Activated T-cell treated with anti-CD3 and anti-CD28 coated beads for 4 hours (primary cell): ENCODE measurements around the gene SLC29A2.
"Not testable (repeated sequence)": the region's sequence is repeated elsewhere in the genome, so short reads cannot be mapped to it uniquely, and the experiment has no call there.

Source experiments
- DNase-seq: peaks from one replicate; pipeline ENCODE4 v3.0.0-alpha.2; 2020

The SLC29A2 gene

DNA sequence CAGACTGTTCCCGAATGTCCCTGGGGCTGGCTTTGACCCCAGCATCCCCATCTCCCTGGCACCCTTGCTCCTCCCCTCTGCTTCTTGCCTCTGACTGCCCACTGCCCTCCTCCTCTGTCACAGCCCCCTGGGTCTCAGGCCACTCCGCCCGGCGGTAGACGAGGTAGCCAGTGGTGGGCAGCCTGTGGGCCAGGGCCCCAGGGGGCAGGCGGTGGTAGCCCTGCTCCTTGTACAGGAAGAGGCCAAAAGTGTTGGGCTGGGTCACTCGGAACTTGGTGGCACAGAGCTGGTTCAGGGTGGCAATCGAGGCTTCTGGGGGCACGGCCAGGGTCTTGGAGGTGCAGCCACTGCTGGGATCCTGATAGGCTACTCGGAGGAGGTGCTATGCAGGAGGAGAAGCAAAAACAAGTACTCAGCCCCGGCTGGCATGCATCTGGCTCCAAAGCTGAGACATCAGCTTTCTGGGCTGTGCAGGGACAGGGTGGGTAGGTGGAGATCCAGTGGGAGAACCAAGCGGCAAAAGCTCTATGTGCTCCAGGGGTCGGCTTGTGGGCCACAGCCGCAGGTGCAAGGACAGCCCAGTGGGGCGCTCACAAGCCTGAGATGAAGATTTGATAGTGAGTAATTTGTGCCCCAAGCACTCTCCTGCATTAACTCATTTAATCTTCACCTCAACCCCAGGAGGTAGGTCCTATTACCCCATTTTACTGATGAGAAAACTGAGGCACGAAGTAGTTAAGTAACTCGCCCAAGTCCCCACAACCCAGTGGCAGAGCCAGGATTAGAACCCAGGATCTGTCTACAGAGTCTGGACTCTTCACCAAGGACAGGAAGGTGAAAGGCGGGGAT lies 39.0 kb downstream of the SLC29A2 start:
- DNase-seq, result no peak

DNA sequence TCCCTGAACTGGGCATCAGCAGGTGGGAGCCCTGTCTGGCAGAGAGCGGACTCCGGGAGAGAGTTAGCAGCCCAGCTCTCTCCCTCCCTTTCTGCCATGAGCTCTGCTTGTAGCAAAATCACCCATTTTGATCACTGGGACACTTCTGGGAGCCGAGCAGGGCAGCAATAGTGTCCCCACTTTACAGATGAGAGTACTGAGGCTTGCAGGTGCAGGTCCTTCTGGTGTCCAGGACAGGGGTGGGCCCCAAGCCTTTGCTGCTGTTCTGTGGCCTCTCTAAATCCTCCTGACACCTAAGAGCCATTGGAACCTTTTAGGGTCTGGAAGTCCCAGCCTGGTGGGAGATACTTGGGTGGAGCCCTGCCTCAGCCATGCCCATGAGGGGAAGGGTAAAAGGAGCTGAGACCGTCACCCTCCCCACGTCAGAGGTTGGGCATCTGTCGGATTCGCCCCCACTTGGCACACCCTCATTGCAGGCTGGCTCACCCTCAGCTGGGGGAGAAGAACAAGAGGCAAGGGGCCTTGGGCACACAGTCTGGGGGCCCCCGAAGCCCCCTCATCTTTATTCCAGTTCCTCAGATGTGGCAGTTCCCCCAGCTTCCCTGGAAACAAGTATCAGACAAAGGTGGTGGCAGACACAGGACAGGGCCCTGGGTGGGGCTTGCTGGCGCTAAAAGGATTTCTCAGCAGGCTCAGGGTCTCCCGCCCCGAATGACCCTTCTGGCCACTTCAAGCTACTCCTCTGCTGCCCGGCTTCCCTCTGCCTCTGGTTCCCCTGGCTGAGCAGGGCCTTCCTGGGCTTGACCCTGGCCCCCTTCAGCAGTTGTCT lies 39.8 kb downstream of the SLC29A2 start:
- DNase-seq, result no peak

DNA sequence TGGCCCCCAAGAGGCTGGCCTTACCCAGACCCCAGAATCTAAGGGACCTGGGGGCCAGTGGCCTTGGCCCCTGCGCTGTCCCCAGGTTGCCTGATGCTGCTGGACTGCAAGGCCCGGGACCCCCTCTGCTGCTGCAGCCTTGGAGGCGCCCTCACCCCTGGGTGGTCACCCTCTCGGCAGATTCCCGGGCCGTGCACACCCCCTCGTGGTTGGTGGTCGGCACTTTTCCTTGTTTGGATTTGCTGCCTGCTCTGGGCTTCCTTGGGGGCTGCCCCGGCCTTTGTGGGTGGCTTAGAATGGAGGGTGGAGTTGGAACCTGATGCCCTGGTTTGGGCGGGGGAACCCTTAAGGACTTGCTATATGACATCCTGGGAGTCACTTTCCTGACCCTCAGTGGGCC lies 40.6 kb downstream of the SLC29A2 start:
- no peak for DNase-seq

DNA sequence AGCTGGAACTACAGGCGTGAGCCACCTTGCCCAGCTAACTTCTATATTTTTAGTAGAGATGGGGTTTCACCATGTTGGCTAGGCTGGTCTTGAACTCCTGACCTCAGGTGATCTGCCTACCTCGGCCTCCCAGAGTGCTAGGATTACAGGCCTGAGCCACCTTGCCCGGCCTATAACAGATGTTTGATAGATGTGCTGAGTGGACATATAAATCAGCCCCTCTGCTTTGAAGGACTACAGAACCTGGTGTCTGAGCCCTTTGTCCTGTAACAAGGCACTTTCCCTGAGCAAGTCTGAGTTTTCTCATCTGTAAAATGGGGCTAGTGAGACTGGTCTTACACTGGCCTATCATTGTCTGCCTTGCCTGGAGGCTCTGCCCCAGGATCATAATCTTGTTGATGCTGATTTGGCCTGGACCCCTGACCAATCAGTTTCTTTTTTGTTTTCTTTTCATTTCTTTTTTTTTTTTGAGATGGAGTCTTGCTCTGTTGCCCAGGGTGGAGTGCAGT lies 42.3 kb downstream of the SLC29A2 start:
- DNase-seq, result no peak

DNA sequence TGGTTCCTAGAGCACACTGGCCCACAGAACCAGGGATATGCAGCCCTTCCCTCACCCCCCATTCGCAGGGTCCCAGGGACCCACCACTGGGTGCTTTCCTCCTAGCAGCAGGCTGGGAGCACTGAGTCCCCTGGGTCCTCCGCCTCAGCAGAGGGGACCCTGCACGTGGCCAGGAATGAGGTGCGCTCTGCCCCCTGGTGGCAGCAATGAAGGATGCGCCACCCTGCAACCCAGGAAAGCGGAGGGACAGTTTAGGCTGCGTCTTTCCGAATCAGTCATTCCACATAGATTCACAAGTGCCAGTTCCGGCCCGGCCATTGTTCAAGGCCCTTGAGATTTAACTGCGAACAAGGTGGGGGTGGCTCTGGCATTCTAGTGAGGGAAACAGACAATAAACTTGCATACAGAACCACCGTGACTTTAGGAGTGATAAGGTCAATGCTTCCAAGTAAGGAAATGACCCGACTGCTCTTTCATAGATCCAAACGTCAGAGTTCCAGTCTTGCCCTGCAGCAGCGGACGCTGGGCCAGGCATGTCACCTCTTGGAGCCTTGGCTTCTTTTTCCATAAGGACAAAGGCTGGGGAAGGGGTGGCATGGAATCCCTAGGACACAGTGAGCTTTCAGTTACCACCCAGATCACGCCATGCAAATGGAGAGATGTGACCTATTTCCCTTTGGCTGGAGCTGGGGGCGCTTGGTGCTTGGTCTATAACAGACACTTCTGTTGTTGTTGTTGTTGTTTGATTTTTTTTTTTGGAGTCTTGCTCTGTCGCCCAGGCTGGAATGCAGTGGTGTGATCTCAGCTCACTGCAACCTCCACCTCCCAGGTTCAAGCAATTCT lies 43.0 kb downstream of the SLC29A2 start:
- peak; percentile 72 for DNase-seq

DNA sequence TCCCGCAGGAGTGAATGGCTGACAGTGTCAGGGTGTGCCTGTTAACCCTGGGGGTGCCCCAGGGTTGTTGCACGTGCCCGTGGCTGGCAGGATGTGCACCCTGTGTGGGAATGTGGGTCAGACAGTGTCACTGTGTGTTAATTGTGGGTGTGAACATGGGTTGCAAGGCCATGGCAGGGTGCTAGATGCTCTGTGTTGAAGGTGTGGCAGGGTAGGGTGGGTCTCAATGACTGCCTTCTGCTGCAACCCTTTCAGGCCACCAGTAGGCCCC lies 43.6 kb downstream of the SLC29A2 start:
- no peak for DNase-seq

DNA sequence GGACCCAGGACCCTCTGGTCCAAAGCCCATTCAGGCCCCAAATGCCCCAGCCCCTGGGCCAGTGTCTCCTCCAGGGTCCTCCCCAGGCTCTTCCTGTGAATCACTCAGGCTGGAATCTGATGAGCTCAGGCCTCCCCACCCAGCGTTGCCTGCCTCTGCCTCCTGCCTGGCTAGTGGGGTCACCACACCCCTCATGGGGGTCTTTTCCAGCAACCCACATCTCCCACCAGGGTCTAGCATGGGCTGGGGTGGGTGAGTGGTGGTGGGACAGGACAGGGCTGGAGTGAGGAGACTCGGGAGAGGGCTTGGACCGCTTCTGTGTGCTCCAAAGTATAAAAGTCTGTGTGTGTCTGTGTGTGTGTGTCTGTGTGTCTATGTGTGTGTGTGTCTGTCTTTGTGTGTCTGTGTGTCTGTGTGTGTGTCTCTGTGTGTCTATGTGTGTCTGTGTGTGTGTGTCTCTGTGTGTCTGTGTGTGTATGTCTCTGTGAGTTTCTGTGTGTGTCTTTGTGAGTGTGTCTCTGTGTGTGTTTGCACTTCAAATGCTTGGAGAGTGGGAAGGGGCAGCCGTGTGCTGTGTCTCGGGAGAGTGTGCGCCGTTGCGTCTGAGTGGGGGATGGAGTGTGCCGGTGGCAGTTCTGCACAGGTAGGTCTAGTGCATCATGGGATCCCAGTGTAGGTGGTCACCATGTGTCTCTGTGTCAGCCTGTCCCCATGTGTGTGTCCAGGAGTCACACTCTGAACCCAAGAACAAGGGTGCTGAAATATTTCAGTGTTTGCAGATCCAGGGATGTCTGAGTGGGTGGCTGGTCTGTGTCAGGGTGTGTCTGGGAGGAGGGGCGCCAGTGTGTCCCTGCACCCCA lies 44.2 kb downstream of the SLC29A2 start:
- DNase-seq, result no peak

DNA sequence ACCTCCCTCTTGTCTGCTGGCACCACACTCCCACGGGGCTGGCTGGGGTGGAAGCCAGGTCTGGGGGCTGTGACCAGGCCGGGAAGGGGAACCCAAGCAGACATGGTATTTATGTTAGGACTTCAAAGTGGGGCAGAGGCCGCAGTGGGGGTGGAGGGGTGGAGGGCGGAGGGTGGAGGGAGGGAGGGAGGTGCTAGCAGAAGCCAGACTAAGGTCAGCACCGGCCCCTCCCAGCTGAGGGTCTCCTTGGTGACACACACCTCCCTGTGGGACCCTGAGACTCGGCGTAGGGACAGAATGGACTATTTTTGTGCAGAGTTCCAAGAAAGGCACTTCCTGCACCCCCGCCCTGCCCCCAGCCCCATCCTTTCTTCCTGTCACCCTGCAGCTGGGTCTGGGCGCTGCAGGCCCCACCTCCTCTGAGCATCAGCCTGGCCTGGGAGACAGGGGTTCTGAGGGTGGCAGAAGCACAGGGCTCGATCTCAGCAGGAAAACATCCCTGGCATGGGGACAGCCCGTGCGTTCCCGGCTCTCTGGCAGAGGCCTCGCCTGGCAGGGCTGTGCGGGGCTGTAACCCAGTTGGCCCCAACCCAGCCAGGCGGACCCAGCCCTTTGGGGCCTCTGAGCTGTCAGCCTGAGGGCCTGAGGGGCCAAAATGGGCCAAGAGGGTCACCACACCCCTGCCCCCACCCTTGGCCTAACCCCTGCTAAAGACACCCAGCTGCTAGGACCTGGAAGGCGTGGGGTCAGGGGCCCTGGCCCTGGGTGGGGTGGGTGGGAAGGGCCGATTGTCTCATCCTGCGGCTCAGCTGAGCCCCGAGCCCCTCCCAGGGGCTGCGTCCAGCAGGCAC lies 45.1 kb downstream of the SLC29A2 start:
- no peak for DNase-seq

DNA sequence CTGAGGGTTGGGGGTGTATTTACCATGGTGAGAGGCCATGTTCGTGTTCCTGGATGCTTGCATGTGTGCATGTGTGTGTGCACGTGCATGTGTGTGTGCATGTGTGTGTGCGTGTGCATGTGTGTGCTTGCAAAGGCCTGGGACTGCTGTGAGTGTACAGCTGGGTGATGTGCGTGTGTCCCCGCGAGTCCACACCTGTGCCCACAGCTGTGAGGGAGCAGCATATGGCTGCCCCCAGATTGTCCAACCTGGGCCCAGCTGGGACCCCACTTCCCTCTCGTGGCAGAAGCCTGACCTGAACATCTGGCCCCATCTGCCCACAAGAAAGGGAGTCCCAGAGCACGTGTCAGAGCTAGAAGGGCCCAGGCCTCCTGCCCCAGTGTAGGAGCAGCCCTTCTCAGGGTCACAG lies 46.3 kb downstream of the SLC29A2 start:
- DNase-seq, result no peak

DNA sequence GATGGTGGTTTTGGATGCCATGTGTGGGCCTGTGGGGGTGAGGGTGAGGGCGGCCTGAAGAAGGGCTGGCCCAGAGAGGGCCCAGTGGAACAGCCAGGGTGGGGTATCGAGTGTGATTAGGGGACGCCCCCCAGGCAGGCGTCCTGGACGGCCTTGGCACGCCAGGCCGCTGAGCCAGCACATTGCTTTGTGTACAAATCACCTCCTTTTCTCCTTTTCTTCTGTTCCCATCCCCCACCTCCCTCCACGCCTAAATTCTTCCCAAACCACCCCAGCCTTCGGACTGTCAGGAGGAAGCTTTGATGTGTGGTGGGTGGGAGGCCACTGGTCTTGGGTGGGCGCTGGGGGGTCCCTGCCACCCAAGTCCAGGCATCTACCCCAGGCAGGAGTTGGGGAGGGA lies 46.9 kb downstream of the SLC29A2 start:
- no peak for DNase-seq

DNA sequence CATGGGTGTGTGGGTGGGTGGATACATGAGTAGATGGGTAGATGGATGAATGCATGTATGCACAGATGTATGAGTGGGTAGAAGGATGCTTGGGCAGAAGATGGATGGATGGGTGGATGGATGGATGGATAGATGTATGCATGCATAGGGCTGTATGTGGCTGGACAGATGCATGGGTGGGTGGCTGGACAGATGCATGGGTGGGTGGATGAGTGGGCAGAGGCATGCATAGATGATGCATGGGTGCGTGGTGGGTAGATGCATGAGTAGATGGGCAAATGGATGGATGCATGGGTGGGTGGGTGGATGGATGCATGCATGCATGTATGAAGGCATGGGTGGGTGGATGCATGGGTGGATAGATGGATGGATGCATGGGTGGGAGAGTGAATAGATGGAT lies 47.9 kb downstream of the SLC29A2 start:
- DNase-seq, result no peak

DNA sequence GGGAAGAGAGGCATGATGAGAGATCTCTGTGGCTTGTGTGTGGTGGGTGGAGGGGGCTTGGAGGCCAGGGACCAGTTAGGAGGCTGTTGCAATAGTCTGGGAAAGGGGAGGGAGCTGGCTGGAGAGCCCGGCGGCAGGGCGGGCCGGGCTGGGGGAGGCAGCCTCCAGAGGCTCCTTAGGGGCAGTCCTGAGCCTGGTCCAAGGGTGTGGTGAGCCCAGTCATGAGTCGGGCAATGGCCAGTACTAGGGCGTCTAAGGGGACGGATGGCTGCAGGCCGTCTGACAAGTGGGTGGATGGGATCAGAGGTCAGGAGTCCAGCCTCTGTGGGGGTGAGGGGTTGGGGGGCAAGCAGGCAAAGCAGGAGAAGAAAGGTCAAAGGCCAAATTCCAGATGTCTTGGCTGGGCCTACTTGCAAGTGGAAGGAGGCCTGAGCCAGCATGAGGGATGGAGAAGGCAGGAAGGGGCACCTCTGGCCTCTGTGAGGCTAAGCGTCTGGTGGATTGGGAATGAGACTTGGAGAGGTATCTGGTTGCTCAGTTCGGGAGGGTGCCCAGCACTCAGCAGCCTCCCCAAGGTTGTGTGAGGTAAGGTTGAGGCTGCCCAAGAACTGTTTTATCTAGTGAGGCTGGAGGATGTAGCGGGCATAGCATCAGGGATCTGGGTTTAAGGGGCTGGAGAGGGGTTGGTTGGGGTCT lies 48.7 kb downstream of the SLC29A2 start:
- no peak for DNase-seq

DNA sequence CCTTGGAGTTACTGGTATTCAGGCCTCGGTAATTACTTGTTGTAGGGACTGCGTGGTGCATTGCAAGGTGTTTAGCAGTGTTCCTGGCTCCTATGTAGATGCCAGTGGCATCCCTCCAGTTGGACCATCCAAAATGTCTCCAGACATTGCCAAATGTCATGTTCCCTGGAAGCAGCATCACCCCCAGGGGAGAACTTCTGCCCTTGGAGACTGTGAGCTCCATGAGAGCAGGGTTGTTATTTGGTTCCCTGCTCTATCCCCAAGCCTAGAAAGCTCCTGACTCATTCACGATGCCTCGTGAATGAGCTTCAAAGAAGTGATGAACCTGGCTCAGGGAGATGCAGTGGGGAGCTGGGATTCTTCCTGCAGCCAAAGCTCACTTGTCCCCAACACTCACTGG lies 50.0 kb downstream of the SLC29A2 start:
- no peak for DNase-seq

DNA sequence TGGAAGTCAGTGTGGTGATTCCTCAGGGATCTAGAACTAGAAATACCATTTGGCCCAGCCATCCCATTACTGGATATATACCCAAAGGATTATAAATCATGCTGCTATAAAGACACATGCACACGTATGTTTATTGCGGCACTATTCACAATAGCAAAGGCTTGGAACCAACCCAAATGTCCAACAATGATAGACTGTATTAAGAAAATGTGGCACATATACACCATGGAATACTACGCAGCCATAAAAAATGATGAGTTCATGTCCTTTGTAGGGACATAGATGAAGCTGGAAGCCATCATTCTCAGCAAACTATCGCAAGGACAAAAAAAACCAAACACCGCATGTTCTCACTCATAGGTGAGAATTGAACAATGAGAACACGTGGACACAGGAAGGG lies 50.8 kb downstream of the SLC29A2 start:
- DNase-seq, result not testable (repeated sequence)

DNA sequence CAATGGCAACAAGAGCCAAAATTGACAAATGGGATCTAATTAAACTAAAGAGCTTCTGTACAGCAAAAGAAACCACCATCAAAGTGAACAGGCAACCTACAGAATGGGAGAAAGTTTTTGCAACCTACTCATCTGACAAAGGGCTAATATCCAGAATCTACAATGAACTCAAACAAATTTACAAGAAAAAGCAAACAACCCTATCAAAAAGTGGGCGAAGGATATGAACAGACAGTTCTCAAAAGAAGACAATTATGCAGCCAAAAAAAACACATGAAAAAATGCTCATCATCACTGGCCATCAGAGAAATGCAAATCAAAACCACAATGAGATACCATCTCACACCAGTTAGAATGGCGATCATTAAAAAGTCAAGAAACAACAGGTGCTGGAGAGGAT lies 51.3 kb downstream of the SLC29A2 start:
- not testable (repeated sequence) for DNase-seq

DNA sequence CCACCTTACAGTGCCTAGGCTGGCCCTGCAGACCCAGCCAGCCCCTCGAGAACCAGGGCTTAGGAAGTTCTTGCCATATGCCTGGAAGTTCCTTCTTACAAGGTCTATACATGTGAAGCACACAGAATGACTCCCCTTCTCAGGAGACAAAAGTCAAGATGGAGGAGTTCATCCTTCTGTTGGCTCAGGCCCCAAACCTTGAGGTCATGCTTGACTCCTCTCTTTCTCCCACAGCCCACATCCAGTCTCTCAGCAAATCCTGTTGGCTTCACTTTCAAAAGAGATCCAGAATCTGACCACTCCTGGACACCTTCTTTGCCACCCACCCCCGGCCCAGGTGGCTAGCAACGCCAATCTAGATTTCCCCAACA lies 53.0 kb downstream of the SLC29A2 start:
- DNase-seq, result no peak

DNA sequence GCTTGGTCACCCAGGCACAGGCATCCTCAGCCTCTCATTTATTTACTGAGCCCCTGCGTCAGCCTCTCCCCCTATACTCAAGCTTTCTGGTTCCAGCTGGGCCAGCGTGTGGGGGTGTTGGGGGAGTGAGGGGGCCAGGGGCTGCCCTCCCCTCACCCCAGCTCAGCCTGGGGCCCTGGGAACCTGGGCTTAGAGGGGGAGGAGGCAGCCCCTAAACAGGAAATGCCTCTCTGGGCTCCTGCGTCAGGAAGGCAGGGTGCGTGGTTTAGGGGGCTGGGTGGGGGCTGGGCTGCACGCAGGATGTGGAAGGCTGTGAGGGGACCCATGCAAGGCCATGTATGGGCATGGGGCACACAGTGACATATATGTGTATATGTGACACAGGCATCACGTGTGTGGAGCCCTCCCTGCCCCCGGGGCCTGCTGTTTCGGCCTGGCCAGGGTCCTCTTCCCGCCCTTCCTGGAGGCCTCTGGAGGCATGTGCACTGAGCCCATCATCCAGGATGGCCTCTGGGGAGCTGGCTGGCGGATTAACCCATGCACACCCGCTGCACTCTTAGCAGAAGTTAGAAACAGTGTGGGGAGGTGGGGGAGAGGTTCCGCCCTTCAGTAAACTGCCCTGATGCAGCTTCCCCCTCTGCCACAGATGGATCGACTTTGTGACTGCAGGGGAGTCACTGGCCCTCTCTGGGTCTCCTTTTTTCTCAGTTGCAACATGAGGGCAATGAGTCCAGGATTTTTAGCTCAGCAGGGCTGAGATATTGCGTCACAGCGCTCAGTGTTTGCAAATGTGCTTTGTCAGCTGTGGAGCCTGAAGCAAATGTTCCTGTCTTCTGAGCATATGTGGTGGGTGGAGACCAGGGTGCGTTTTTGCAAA lies 53.6 kb downstream of the SLC29A2 start:
- DNase-seq, result no peak

DNA sequence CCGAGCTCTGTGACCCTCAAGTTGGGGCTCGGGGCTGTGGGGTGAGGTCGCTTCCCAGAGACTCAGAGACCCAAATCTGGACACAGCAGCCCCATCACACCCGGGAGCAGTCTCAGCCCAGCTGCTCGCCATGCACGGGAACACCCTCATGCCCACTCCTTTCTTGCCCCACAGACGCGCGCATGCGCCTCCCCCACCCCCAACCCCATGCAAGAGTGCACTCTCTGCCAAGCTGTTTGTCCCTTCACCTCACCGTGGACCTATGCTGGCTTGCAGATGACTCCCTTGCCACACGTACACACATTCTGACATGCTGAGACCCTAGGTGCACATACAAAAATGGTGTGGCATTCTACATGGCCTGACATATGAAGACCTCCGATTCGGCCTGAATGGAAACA lies 54.2 kb downstream of the SLC29A2 start:
- no peak for DNase-seq

DNA sequence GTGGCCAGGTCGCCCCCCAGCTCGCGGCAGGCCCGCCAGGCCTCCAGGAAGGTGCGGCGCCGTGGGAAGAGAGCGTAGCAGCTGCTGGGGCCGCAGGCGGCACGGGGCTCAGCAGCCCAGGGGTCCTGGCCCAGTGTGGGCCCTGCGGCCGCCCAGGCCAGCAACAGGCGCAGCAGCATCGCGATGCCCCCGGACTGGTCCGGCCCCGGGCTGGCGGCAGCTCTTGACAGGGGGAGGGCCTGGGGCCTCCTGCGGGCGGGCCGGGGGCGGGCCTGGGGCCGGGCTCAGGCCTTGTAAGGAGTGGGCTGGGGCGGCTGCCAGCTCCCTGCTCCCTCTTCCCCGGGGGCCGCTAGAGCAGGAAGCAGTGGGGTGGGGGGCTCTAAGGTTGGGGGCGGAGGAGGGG lies 54.7 kb downstream of the SLC29A2 start, which contains the start of gene CD248:
Gene CD248 (minus strand): TSS at position 196 of the 403 bp plus-strand sequence. CDS start 17 bp downstream, at position 179.
- no peak for DNase-seq
